NT2/D1 (cell line): ENCODE data around the gene TBX2.

ENCODE experiments used
- SUZ12 ChIP-seq: IDR thresholded peaks from 2 replicates; pipeline ENCODE4 v1.6.1; 2011; ENCODE audit not compliant: insufficient read length, insufficient read depth; ENCODE audit errors: extremely low read depth
- YY1 ChIP-seq: IDR thresholded peaks from 2 replicates; pipeline ENCODE4 v1.6.1; 2011; ENCODE audit not compliant: insufficient read length, insufficient read depth
- ZNF274 ChIP-seq: IDR thresholded peaks from 2 replicates; pipeline ENCODE4 v1.6.1; 2011; ENCODE audit warnings: mild to moderate bottlenecking, low read depth, low read length

DNA sequence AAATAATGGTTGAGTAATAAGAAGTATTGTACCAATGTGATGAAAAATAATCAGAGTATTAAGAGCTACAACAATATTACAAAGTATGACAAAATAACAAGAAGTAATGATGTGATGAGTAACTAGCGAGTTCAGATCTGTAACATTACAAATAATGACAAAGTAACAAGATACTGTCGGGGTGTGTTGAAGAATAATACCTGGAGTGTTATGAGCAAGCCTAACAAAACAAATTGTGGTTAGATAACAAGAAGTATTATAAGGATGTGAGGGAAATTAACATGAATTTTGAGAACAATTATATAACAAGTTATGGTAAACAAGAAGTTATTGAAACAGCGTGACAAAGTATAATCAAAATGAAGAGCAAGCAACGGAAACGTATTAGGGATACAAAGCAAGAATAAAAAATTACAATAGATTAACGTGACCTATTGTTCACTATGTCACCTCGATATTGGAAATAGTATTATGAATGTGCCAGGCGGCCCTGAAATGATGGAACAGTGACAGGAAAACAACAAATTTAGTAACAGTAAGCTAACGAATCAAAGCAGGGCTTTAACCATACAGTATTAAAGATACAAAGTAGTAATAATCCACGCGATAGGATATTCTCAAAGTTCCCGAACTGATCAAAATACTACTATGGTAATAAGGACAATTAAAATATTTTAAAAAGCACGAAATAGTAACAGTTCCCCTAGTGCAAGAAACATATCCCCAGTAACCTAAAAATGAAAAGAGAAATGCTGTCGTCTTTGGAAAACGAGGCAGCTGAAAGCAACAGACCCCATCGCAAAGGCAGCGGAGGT lies 54.1 kb downstream of the TBX2 start:
- TF ChIP-seq SUZ12 = no peak
- TF ChIP-seq YY1 = no peak
- no peak for TF ChIP-seq ZNF274
